CD4-positive, alpha-beta T cell treated with Interleukin-4 for 4 hours (primary cell): ENCODE data around the gene RFFL.

Experiments used
- DNase-seq: peaks from one replicate; pipeline ENCODE4 v3.0.0-alpha.2; 2020

The RFFL gene

DNA sequence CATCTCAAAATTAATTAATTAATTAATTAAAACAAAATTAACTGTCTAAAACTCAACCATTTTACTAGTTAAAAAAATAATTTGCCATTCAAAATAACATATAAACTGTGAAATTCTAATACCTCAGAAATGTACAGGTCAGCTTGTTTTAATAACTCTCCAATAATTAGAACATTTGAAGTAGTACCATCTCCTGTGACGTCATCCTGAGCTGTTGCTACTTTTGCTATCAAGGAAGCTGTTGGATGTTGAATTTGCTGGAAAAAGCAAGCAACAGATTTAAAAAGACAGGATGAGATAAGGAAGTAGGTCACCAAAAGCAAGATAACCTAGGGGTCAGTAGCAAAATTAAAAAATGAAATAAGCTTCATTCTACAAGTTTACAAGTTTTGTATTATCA lies 105.1 kb downstream of the RFFL start:
- DNase-seq: no peak
